ENCODE measurements around the gene RAB17. TPM values are rescaled to one million over a fixed set of nuclear protein-coding genes. Genes with fewer than 3 reads are reported as not detected.

RAB17 gene
- total and polyA plus RNA-seq, 12 donors, result 0.37 to 18.7 (median 5.0) TPM

DNA sequence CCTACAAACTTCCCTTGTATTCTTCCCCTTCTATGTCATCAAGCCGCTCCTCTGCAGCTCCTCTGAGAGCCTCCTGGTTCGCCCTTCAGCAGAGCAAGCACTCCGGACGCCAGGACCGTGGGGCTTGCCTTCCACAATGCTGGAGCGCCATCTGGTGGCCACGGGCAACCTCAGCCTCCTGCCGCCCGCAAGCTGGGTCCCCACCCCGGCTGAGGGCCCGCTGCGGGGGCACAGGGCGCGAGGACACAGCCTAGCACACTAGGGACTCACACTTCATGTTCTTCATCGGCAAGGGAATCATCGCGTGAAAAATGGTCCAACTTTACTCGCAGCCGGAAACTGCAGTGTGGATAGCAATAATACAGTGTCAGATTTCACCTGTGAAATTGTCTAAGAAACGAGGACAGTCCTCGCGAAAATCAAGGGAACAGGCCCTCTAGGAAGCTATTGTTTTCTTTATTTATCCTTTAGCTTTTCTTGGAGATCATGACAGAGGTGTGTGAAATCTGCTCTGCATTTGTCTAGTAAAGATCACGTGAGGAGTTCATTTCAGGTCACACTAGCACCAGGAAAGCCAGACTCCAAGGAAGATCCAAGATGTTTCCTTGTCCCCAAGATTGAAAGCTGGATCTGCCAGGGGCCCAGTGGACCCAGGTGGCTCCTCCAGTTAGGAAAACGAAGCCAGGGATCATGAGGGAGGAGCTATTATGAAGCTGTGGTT is 18.4 kb downstream of the RAB17 start:
- Histone ChIP-seq H3K36me3 (replicated peaks in 1 of 2) (no peaks in the 10 kb centered on the region), H3K4me1 (replicated peaks in 1 of 2) (peaks cover 4 to 5% of the 10 kb centered on the region in 2 donors), H3K4me3 (no peak overlapping the region), H3K27ac (no peak overlapping the region), H3K27me3 (no peaks in the 10 kb centered on the region), H3K9me3 (replicated peaks in 1 of 3) (no peaks in the 10 kb centered on the region)
- DNase-seq, result peak; percentile 90 to 95 (median 92)
- 6 to 13% (median 9%) methylated on average over 16 to 24 of the region's 24 CpGs for WGBS, 4 donors
- TF ChIP-seq POLR2A (IDR thresholded peaks at IDR 0.05), result no peak
- TF ChIP-seq, protein P1, sequence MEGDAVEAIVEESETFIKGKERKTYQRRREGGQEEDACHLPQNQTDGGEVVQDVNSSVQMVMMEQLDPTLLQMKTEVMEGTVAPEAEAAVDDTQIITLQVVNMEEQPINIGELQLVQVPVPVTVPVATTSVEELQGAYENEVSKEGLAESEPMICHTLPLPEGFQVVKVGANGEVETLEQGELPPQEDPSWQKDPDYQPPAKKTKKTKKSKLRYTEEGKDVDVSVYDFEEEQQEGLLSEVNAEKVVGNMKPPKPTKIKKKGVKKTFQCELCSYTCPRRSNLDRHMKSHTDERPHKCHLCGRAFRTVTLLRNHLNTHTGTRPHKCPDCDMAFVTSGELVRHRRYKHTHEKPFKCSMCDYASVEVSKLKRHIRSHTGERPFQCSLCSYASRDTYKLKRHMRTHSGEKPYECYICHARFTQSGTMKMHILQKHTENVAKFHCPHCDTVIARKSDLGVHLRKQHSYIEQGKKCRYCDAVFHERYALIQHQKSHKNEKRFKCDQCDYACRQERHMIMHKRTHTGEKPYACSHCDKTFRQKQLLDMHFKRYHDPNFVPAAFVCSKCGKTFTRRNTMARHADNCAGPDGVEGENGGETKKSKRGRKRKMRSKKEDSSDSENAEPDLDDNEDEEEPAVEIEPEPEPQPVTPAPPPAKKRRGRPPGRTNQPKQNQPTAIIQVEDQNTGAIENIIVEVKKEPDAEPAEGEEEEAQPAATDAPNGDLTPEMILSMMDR (IDR thresholded peaks at IDR 0.05), result peak; percentile 95 to 99 (median 98)
- intact Hi-C loops (cut with DNase I), result loop anchor here (2.0 to 10.0 kb wide), 3 partner anchors 59 to 457 kb away; no protein-coding TSS in a partner anchor

DNA sequence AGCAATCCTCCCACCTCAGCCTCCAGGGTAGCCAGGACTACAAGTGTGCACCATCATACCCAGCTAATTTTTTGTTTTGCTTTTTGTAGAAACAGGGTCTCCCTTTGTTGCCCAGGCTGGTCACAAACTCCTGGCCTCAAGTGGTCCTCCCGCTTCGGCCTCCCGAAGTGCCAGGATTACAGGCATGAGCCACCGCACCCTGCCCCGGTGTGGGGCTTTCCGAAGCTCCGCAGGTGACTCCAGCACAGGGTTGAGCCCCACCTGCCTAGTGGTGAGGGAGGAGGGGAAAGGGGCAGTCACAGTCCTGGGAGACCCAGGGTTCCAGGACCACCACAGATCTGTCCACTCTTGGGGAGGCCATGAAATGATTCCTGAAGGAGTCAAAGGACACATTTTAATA is 19.0 kb downstream of the RAB17 start:
- Histone ChIP-seq H3K4me3 (no peak overlapping the region), H3K27ac (no peak overlapping the region), H3K4me1 (replicated peaks in 1 of 2) (peaks cover 4 to 5% of the 10 kb centered on the region in 2 donors), H3K27me3 (no peaks in the 10 kb centered on the region), H3K36me3 (replicated peaks in 1 of 2) (no peaks in the 10 kb centered on the region), H3K9me3 (replicated peaks in 1 of 3) (no peaks in the 10 kb centered on the region)
- TF ChIP-seq, protein P1 (IDR thresholded peaks at IDR 0.05), result no peak
- TF ChIP-seq POLR2A (IDR thresholded peaks at IDR 0.05), result no peak
- DNase-seq, result no peak
- intact Hi-C loops (cut with DNase I), result loop anchor here in 1 of 2 donors (5.0 to 10.0 kb wide), 2 partner anchors 59 to 457 kb away; no protein-coding TSS in a partner anchor
- WGBS, 4 donors, result 90 to 97% (median 93%) methylated on average over 7 of the region's 7 CpGs

DNA sequence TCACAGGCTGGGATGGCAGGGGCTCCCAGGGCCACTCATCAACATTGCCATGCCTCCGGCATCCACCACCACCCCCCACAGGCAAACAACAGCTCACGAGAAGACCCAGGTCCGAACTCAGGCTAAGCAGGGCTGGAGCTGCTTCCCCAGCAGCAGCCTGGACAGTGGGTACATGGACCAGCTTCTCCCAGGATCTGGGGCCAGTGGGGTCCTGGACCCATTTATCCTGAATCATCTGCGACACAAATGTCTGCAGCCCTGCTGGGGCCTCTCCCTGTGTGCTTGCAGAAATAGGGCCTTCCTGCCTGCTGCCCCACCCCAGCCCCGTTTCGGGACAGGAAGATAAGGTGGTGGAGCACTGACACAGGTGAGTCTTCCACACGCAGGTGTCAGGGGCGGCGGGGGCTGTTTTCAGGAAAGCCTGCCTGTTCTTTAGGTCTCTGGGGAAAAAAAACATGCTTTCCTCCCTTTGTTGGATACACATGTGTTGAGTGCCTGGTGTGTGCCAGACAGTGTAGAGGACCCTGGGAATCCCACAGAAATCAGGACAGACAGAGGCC is 19.7 kb downstream of the RAB17 start:
- TF ChIP-seq, protein P1 (IDR thresholded peaks at IDR 0.05), result no peak
- no peak for TF ChIP-seq POLR2A (IDR thresholded peaks at IDR 0.05)
- Histone ChIP-seq H3K4me3 (no peak overlapping the region), H3K36me3 (replicated peaks in 1 of 2) (no peaks in the 10 kb centered on the region), H3K27me3 (no peaks in the 10 kb centered on the region), H3K4me1 (replicated peaks in 1 of 2) (peaks cover 4 to 5% of the 10 kb centered on the region in 2 donors), H3K9me3 (replicated peaks in 1 of 3) (no peaks in the 10 kb centered on the region), H3K27ac (no peak overlapping the region)
- DNase-seq, result no peak
- intact Hi-C loops (cut with DNase I), result loop anchor here in 1 of 2 donors (5.0 to 10.0 kb wide), 2 partner anchors 59 to 456 kb away; no protein-coding TSS in a partner anchor
- WGBS, 4 donors, result 79 to 87% (median 84%) methylated on average over 5 to 9 of the region's 9 CpGs

DNA sequence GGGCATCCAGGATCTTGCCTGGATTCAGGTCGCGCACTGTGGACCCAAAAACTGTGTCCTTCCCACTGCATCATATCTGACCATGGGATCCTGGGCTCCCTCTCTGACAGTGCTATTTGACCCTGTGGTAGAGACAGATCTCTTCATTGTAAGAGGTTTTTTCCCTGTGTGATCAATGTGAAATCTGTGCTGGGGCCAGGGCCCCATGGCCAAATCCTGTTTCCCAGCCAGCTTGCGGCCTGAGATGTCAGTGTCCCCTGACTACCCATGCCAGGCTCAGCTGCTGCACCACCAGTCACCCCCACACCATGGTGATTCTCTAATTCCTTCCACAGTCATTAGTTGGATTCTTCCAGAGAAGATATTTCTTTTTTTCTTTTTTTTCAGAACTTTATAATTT is 20.6 kb downstream of the RAB17 start:
- TF ChIP-seq, protein P1 (IDR thresholded peaks at IDR 0.05), result no peak
- TF ChIP-seq POLR2A (IDR thresholded peaks at IDR 0.05), result no peak
- 92 to 98% (median 94%) methylated on average over 3 of the region's 3 CpGs for WGBS, 4 donors
- H3K27ac ChIP-seq, result no peak overlapping the region
- peaks cover 4 to 5% of the 10 kb centered on the region in 2 donors for H3K4me1 ChIP-seq (replicated peaks in 1 of 2)
- no peak for DNase-seq
- no peaks in the 10 kb centered on the region for H3K9me3 ChIP-seq (replicated peaks in 1 of 3)
- no peak overlapping the region for H3K4me3 ChIP-seq
- H3K27me3 ChIP-seq, result no peaks in the 10 kb centered on the region
- no peaks in the 10 kb centered on the region for H3K36me3 ChIP-seq (replicated peaks in 1 of 2)
- intact Hi-C loops (cut with DNase I), result loop anchor here in 1 of 2 donors (5.0 to 10.0 kb wide), 2 partner anchors 58 to 455 kb away; no protein-coding TSS in a partner anchor

Measured in adrenal gland (tissue), 12 donors.